Inflammatory macrophage treated with lipopolysaccharide for 1 hour (primary cell): ENCODE data around the gene UGT1A8.

Source experiments
- DNase-seq, 2 donors: peaks; one replicate each; pipeline ENCODE4 v3.0.0-alpha.2; 2020 to 2022

The UGT1A8 gene

GRCh38 chr2:233772153-233772552, 154.7 kb downstream of the UGT1A8 start:
- no peak for DNase-seq

DNA sequence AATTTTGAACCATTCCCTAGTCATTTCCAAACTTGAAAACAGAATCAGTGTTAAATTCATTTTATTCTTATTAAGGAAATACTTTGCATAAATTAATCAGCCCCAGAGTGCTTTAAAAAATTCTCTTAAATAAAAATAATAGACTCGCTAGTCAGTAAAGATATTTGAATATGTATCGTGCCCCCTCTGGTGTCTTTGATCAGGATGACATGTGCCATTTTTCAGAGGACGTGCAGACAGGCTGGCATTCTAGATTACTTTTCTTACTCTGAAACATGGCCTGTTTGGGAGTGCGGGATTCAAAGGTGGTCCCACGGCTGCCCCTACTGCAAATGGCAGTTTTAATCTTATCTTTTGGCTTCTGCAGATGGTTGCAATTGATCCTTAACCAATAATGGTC, 155.2 kb downstream of the UGT1A8 start:
- no peak for DNase-seq

DNA sequence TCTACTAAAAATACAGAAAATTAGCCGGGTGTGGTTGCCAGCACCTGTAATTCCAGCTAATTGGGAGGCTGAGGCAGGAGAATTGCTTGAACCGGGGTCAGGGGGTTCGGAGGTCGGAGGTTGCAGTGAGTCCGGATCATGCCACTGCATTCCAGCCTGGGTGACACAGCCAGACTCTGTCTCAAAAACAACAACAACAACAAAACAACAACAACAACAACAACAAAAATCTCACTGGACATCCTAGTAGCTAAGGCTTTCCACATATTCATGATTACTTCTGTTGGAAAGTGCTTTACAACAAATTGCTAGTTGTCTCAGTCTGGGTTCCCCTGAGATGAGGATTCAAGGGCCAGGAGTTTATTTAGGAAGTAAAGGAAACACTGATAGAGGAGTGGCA, 156.4 kb downstream of the UGT1A8 start:
- DNase-seq: no peak

GRCh38 chr2:233775414-233775813, 158.0 kb downstream of the UGT1A8 start:
- no peak for DNase-seq

GRCh38 chr2:233778030-233778429, 160.6 kb downstream of the UGT1A8 start, which contains the start of gene MROH2A:
TSS of gene MROH2A (plus strand) at chr2:233778330. CDS start at chr2:233779359, 1,029 bp downstream.
- DNase-seq: no peak

- no peak for DNase-seq
Observed at GRCh38 chr2:233779722-233780121, 162.3 kb downstream of the UGT1A8 start.

DNA sequence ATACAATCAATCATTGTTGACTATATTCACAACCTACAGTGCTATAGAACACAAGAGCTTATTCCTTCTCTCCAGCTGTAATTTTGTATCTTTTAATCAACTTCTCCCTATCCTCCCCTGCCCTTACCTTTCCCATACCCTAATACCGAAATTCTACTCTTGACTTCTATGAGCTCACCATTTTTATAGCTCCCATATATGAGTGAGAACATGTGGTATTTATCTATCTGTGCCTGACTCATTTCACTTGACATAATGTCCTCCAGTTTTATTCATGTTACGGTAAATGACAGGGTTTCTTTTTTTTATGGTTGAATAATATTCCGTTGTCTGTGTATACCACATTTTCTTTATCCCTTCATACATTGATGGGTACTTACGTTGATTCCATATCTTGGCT, 163.3 kb downstream of the UGT1A8 start:
- DNase-seq: no peak

GRCh38 chr2:233789554-233789953, 172.1 kb downstream of the UGT1A8 start:
- DNase-seq: no peak

DNA sequence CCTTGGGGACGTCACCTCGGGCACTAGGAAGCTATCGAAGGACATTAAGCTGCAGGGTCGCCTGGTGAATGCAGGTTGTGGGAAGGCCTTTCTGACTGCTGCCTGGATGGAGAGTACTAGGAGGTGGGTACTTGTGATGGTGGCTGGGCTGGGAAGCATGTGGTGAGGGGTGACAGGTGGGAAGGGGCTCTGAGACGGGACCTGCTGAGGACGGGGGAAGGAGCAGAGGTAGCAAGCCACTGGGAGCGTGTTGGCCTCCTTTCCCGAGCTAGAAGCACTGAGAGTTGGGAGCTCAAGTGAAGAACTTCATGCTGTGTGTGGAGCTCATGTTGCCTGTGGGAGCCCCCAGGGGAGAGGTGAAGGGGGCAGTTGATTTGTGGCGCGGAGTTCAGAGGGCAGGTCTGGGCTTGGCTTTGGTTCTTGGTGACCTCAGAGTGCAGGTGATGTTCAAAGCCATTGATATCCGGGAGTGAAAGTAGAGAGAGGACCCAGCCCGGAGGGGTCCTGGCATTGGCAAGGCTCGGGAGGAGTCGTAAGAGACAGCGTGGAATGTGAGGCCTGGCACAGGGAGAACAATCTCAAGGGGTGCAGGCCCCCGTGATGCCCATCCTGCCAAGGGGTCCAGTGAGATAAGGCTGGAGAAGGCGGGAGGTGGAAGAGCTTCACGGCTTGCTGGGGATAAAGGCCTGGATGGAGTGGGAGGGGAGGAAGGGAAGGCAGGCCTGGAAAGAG, 173.9 kb downstream of the UGT1A8 start:
- no peak for DNase-seq

GRCh38 chr2:233791883-233792329, 174.5 kb downstream of the UGT1A8 start:
- DNase-seq: no peak

DNA sequence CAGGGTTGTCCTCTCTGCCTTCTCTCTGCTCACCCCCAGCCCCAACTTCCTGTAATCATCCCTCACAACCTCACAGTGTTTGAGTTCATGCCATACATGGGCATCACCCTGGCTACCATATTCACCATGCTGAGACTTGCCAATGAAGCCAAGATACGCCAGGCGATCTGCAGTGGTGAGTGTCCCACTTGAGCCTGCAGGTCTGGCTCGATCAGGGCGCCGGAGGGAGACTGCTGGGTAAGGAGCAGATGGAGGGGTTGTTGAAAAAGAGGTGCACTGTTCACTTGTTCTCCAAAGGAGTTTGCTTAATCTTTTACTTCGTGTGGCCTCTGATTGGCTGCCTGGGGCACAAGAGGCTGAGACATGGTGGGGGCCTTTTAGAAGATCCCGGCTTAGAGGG, 175.3 kb downstream of the UGT1A8 start:
- no peak for DNase-seq

- DNase-seq: no peak
Observed at GRCh38 chr2:233793465-233794127, 176.2 kb downstream of the UGT1A8 start.

GRCh38 chr2:233794128-233794658, 176.8 kb downstream of the UGT1A8 start:
- no peak for DNase-seq

DNA sequence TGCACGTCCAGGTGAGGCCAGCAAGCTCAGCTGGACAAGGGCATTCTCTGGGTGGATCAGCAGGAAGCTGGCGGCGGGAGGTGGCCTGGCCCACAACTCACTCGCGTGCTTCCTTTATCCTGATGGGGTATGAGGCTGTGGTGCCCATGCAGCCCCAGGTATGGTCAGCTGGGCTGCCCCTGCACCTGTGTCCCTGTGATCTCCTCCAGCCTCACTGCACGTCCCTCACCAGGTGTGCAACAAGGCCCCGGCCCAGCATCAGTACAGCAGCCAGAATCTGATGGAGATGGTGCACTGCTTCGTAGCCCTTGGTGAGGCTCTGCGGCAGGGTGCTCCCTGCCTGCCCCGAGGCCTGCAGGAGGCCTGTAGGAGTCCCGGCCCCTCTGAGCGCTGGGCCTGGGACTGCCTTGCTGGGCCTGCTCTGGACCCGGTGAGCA, 178.3 kb downstream of the UGT1A8 start:
- DNase-seq: no peak

DNA sequence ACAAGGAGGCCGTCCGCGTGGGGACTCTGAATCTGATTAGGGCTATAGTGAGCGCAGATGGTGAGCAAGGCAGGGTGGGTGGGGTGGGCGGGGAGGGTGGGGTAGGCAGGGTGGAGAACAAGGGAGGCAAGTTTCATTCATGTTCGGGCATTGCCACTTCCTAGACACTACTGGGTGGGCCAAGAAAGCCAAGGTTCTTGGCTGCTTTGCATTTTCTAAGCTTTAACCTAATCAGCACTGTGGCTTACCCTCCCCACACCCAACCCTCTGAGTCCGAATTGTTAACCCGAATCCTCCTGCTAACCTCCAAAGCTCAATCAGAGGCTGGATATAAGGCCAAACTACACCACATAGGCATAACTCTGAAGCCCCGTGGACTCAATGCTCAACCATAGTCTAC, 178.8 kb downstream of the UGT1A8 start:
- DNase-seq: no peak

GRCh38 chr2:233798335-233799086, 181.1 kb downstream of the UGT1A8 start:
- no peak for DNase-seq

- DNase-seq: no peak
Observed at GRCh38 chr2:233799087-233799665, 181.7 kb downstream of the UGT1A8 start.

GRCh38 chr2:233799716-233800115, 182.3 kb downstream of the UGT1A8 start:
- DNase-seq: no peak

- DNase-seq: no peak
Observed at GRCh38 chr2:233800208-233800607, 182.8 kb downstream of the UGT1A8 start.

DNA sequence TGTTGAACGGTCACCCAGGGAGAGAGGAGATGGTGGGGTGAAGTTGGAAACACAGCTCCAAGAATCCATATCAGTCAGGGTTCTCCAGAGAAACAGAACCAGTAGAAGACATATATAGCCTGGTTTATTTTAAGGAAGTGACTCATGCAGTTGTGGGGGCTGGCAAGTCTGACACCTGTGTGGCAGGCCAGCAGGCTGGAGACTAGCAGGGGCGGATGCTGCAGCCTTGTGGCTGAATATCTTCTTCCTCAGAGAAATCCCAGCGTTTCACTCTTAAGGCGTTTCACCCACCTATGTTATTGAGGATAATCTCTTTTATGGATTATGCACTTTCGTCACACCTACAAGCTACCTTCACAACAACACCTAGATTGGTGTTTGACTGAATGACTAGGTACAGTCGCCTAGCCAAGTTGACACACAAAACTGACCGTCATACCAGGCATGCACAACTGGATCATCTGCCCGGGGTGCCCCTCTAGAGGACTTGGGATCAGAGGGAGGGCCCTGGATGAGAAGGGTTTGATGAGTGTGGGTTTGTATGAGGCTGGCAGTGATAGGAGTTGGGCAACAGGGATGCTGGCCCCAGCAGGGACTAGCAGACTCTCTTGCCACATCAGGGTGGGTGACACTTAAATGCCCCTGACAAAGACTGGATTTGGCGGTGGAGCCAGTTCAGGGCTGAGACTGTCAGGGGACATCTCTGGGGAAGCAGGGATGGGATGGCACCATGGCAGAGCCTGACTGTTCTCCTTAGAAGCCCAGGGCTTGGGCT, 184.1 kb downstream of the UGT1A8 start:
- no peak for DNase-seq

DNA sequence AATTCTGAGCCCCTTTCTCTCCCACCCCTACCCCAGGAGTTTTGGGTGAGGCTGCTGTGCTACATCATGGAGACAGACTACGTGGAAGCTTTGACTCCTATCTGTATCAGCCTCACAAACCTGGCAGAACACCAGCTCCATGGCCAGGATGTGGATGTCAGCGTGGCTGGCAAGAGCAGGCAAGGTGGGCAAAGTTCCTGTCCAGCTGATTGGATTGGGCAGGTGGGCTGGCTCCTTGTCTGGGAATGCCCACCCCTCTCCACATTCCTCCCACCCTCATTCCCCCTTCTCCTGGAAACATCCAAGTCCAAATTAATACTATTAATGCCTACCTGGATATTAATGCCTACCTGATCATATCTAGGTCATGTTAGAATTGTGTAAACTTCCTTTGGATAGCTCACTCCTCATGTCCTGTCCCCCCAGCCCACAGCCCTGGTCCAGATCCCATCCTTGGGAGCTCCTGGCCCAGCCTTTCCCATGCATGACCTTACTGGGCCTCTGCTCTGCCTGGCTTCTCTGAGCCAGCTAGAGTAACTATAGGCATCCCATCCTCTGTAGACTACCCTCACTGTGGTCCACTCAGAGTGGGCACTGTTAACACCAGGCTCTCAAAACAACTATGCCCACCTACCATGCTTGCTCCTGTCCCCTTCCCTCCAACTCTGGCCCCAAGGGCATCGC, 184.8 kb downstream of the UGT1A8 start:
- no peak for DNase-seq
